AML-193 (cell line): ENCODE data around the gene NUDT3.
"Not testable (repeated sequence)": the region's sequence is repeated elsewhere in the genome, so short reads cannot be mapped to it uniquely, and the experiment has no call there.

Experiments used
- DNase-seq, 2 experiments: peaks; one replicate each; lab custom pipeline; 2025; lab: John Stamatoyannopoulos, UW

NUDT3 gene

GRCh38 chr6:34370361-34370760 is 22.1 kb downstream of the NUDT3 start:
- DNase-seq, result no peak

DNA sequence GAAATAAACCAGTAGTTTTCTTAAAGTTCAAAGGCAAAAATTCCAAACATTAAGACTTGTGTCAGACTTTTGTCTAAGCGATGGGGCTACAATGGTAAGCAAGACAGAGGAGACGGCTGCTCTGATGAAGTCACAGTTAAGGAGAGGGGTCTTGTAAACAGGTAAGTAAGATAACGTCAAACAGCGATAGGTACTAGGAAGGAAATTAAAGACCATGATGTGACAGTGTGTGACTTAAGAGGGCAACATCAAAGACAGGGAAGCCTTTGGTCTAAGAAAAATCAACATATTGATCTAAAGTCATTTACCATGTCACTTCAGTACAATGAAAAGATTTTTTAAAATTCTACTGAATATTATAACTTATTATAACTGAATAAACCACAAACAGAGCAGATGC is 23.1 kb downstream of the NUDT3 start:
- no peak for DNase-seq

GRCh38 chr6:34366639-34366921 is 25.9 kb downstream of the NUDT3 start:
- DNase-seq, result no peak

DNA sequence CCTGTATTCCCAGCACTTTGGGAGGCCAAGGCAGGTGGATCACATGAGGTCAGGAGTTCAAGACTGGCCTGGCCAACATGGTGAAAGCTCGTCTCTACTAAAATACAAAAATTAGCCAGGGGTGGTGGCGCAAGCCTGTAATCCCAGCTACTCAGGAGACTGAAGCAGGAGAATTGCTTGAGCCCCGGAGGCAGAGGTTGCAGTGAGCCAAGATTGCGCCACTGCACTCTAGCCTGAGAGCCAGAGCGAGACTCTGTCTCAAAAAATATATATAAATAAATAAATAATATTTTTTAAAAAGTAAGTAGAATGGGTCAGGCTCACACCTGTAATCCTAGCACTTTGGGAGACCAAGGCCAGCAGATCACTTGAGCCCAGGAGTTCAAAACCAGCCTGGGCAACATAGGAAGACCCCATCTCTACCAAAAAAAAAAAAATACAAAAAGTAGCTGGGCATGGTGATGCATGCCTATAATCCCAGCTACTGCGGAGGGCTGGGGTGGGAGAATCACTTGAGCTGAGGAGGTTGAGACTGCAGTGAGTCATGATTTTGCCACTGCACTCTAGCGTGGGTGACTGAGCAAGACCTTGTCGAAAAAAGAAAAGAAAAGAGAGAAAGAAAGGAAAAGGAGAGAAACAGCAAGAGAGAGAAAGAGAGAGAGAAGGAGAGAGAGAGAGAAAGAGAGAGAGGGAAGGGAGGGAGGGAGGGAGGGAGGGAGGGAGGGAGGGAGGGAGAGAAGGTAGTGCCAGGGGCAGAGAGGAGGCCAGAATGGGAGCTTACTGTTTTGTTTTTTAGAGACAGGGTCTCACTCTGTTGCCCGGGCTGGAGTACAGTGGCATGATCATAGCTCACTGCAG is 26.5 kb downstream of the NUDT3 start:
- not testable (repeated sequence) for DNase-seq

DNA sequence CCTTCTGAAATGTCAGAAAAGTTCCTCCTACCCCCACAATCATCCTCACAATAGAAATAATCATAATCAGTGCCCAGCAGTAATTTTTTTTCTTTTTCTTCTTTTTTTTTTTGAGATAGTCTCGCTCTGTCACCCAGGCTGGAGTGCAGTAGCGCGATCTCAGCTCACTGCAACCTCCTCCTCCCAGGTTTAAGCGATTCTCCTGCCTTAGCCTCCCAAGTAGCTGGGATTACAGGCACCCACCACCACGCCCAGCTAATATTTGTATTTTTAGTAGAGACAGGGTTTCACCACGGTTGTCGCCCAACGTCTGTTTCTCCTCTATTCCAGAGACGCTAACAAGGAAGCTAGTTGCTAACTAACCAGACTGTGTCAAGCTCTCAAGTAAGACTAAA is 28.8 kb downstream of the NUDT3 start:
- not testable (repeated sequence) for DNase-seq

GRCh38 chr6:34362909-34363680 is 29.4 kb downstream of the NUDT3 start:
- no peak for DNase-seq

- DNase-seq, result no peak
Observed at GRCh38 chr6:34362176-34362575, 30.3 kb downstream of the NUDT3 start.

DNA sequence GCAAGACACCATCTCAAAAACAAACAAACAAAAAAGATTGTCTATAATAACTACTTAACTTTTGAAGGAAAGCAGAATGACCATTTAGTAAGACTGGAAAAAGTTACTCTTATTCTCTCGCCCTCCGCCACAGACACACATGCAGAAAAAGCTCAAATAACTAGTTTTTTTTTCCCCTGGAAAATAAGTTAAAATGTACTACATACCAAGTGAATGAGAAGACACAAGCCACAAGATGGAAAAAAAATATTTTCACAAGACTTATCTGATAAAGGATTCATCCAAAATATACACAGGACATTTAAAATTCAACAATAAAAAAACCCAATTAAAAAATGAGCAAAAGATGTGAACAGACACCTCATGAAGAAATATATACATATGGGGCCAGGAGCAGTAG is 31.9 kb downstream of the NUDT3 start:
- DNase-seq, result no peak

GRCh38 chr6:34359418-34360158 is 32.9 kb downstream of the NUDT3 start:
- no peak for DNase-seq

DNA sequence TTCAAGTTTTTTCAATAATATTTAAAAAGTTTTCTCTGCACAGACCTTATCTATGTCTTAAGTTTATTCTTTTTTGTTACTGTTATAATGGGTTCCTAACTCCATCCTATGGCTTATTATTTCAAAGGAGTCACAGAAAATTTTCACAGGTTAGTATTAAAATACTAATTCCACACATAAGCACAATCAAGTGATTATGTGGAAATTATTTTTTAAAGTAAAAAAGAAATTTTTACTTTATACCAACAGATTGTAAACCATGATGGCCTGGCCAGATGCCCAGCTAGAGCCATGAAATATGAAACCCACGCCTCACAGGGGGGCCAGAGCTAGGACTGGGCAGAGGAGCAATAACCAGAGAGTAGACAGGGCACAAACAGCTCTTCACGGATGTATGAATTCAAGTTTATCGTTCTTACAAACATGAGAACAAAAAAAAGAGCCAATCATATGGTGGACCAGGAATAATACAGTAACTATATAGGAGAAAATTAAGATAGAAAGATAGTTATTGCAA is 34.0 kb downstream of the NUDT3 start:
- DNase-seq, result no peak

DNA sequence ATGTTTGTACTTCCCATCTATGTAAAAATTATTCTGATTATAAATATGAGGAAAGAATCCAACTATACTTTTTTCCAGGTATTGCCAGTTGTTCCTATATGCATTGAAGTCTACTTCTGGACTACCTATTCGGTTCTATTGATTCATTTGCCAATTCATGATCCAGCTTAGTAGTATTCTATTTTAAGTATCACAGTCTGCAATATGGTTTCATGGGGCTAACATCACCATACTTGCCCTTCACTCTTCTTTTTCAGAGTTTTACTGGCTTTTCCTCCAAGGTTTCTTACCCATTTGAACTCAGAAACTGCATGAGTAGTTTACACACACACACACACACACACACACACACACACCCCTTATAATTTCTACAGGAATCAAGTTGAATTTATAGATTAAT is 34.5 kb downstream of the NUDT3 start:
- DNase-seq, result no peak

GRCh38 chr6:34355889-34356288 is 36.6 kb downstream of the NUDT3 start:
- no peak for DNase-seq

DNA sequence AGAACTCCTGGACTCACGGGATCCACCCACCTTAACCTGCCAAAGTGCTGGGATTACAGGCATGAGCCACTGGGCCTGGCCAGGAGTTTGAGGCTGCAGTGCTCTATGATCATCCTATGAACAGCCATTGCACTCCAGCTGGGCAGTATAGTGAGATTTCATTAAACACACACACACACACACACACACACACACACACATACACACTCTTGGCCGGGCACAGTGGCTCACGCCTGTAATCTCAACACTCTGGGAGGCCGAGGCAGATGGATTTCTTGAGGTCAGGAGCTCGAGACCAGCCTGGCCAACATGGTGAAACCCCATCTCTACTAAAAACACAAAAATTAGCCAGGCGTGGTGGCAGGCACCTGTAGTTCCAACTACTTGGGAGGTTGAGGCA is 38.2 kb downstream of the NUDT3 start:
- not testable (repeated sequence) for DNase-seq

DNA sequence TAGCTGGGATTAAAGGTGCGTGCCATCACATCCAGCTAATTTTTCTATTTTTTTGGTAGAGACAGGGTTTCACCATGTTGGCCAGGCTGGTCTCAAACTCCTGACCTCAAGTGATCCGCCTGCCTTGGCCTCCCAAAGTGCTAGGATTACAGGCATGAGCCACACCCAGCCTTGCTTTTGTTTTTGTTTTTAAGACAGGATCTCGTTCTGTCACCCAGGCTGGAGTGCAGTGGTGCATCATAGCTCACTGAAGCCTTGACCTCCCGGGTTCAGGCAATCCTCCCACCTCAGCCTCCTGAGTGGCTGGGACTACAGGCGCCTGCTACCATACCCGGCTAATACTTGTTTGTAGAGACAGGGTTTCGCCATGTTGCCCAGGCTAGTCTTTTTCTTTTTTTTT is 38.9 kb downstream of the NUDT3 start:
- not testable (repeated sequence) for DNase-seq

DNA sequence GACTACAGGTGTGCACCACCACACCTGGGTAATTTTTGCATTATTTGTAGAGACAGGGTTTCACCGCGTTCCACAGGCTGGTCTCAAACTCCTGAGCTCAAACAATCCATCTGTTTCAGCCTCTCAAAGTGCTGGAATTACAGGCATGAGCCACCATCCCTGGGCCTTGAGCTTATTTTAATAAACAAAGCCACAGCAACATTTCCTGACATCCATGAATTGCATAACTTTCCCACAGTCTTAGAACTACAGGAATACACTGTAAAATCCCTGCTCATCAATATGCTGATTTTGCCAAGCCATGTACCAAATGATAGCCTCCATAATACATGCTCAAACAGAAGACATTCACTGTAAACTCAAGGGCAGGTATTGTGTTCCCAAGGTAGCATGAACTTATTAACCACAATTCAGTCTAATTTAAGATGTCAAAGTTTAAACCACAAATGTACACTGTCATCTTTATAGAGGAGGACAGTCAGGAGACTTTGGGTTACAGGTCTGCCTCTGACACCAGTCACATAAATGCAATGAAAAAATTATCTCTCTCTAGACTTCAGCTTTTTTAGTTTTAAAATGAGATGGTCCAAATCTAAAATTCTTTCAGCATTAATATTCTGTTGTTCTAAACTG is 40.0 kb downstream of the NUDT3 start:
- no peak for DNase-seq

GRCh38 chr6:34350934-34351217 is 41.6 kb downstream of the NUDT3 start:
- no peak for DNase-seq

DNA sequence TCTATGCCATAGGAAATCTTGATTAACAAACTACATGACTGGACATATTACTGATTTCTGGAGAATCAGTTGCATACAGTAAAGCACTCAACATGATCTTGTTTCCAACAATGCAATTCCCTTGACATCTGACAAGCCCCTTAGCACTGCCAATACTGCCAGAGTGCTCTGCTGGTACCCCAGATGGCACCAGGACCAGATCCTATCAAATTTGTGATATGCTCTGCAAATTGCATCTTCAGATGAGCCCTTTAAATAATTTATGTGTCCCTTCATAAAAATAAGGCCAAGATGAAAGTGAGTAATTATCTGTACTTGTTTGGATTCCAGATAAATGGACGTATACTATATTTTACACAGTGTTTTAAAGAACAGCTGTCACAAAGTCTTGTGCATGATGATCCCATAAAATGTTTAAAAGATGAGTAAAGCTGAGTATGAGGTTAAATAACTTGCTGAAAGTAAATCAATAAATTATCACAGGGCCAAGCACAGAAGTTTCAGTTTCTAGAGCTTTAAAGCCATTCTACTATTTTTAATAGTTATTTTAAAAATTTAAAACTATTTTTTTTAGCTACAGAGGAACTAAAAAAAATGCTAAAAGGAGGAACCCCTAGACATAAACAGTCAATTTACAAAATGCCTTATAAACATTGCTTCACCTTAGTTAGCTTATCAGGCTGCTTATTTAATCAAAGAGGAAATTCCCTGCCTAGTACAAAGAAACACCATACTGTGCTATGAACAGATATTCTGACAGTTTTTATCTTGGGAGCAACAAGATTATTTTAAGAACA is 42.1 kb downstream of the NUDT3 start:
- peak in 1 of 2 experiments; percentile 21 for DNase-seq

DNA sequence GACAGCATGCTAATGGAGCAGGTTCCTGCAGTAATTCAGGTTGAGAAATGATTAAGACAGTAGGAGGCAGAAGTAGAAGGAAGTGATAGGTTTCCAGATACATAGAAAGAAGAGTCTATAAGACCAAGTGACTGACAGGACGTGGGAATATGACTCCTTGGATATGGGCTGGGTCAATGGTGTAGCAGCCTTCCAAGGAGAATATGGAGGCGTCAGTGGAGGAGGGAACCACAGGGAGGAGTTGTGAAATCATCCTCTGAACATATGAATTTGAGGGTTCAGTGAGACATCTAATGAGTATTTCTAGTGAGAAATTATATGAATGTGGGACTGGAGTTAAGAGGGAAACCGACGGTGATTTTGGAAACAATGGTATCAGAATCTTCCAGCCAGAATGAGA is 43.3 kb downstream of the NUDT3 start:
- DNase-seq, result no peak

DNA sequence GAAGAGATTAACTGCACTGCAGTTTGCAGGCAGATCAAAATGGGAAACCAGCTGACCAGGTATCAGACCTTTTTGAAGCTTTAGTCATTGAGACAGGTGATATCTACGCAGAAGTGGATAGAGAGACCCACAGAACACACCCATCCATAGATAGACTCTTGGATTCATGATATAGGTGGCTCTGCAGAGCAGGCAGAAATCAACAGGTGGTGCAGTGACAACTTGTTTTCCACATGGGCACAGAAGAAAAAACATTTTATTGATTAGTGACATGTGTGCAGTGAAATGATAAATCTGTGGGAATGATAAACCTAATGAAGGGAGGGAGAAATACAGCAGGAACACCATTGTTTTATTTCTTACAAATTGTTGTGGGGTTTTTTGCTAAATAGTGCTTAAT is 45.2 kb downstream of the NUDT3 start:
- no peak for DNase-seq

GRCh38 chr6:34346175-34347119 is 46.0 kb downstream of the NUDT3 start:
- no peak for DNase-seq
